Endothelial cell of umbilical vein (primary cell): ENCODE data around the gene HMMR.

Source experiments
- EZH2 ChIP-seq: IDR thresholded peaks from 2 replicates; pipeline ENCODE4 v1.6.1; 2012; ENCODE audit warnings: borderline replicate concordance, low read depth, mild to moderate bottlenecking, moderate library complexity, low read length, inconsistent platforms; ENCODE audit not compliant: severe bottlenecking
- POLR2A ChIP-seq: IDR thresholded peaks from 2 replicates; pipeline ENCODE4 v1.6.1; 2012; ENCODE audit warnings: low read depth, mild to moderate bottlenecking, control low read depth, low read length
- POLR2AphosphoS5 ChIP-seq: IDR thresholded peaks from 2 replicates; pipeline ENCODE4 v1.6.1; 2012; ENCODE audit warnings: low read depth, mild to moderate bottlenecking, control low read depth, low read length, moderate library complexity; ENCODE audit not compliant: insufficient read depth
- TF ChIP-seq, protein P1 (sequence below), 2 donors: IDR thresholded peaks; 1 replicate in 1 of 2; 2 replicates in 1 of 2; pipeline ENCODE4 v1.5.1; 2011; ENCODE audit warnings: low read length in 2 of 2, mild to moderate bottlenecking in 2 of 2, moderate library complexity in 2 of 2, control low read depth in 1 of 2, inconsistent platforms in 1 of 2, low read depth in 1 of 2; ENCODE audit not compliant: insufficient read depth in 1 of 2; ENCODE audit errors: extremely low read depth in 1 of 2
- TF ChIP-seq, protein P2 (sequence below): IDR thresholded peaks from 2 replicates; pipeline ENCODE4 v1.6.1; 2011; ENCODE audit not compliant: insufficient read depth, insufficient read length

DNA sequence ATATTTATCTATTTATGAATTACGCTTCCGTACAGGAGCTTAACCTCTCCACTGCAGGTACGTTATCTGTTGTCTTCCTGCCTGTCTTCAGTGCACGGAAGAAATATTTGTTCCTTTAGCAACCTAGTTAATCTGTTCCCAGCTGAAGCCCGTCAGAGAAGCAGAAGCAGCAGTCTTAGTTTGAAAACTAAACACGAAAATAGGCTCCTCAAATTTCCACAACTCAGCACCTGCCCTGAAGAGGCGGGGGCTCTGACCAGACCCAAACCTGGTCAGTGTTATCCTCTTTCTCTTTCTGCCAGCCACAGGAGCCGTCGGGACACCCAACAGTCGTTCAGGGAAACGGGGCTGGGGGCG lies 992 bp upstream of the HMMR start:
- TF ChIP-seq POLR2A = no peak
- TF ChIP-seq, protein P1, sequence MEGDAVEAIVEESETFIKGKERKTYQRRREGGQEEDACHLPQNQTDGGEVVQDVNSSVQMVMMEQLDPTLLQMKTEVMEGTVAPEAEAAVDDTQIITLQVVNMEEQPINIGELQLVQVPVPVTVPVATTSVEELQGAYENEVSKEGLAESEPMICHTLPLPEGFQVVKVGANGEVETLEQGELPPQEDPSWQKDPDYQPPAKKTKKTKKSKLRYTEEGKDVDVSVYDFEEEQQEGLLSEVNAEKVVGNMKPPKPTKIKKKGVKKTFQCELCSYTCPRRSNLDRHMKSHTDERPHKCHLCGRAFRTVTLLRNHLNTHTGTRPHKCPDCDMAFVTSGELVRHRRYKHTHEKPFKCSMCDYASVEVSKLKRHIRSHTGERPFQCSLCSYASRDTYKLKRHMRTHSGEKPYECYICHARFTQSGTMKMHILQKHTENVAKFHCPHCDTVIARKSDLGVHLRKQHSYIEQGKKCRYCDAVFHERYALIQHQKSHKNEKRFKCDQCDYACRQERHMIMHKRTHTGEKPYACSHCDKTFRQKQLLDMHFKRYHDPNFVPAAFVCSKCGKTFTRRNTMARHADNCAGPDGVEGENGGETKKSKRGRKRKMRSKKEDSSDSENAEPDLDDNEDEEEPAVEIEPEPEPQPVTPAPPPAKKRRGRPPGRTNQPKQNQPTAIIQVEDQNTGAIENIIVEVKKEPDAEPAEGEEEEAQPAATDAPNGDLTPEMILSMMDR (IDR thresholded peaks at IDR 0.05; ENCODE audit: extremely low read depth in 1 of 2, insufficient read depth in 1 of 2, low read depth in 1 of 2, low read length in 2 of 2) = no peak
- TF ChIP-seq EZH2 = no peak
- TF ChIP-seq, protein P2, sequence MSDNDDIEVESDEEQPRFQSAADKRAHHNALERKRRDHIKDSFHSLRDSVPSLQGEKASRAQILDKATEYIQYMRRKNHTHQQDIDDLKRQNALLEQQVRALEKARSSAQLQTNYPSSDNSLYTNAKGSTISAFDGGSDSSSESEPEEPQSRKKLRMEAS = no peak
- TF ChIP-seq POLR2AphosphoS5 = no peak
